HG02678 (cell line): ENCODE results near the gene RIPPLY2.
A peak's percentile ranks its signal among the peaks of the same experiment; 100 is the strongest.
"Not testable (repeated sequence)": the region's sequence is repeated elsewhere in the genome, so short reads cannot be mapped to it uniquely, and the experiment has no call there.

ENCODE experiments used
- ATAC-seq: cut with Tn5 transposase; IDR thresholded peaks from one replicate; pipeline ENCODE4 v1.9.1; 2021; ENCODE audit warnings: mild to moderate bottlenecking, moderate library complexity; ENCODE audit not compliant: unreplicated experiment

Gene RIPPLY2, protein sequence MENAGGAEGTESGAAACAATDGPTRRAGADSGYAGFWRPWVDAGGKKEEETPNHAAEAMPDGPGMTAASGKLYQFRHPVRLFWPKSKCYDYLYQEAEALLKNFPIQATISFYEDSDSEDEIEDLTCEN

DNA sequence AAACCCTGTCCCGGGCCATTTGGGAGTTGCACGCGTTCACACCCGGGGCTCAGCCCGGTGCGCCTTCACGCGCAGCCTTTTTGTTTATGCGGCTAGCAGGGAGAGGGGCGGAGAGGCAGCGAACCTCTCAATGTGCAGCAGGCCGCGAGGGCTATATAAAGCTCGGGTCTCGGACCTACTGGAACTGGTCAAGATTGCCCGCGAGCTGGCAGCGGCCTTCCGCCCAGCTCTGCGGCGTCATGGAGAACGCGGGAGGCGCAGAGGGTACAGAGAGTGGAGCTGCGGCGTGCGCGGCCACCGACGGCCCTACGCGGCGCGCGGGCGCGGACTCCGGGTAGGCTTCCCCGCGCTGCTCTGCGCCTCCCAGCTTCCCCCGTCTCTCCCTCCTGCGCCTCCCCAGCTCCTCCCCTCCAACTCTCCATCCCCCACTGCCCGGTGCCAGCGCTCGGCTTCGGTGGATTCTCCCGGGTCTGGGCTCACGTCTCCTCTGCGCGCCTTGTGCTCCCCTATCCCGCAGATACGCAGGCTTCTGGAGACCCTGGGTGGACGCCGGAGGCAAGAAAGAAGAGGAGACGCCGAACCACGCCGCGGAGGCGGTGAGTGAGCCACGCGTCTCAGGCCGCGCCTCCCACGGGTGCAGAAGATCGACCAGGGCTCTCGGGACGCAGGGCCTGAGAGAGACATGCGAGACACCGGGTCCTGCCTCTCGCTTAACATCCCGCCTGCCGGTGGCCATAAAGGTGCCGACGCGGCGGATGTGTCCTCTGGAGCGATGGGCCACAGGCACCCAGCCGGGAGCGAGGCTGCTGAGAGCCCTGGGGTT lies at the start of gene RIPPLY2:
Gene RIPPLY2, plus strand, starts transcription at position 183 of the 823 bp plus-strand sequence. Its CDS starts 57 bp downstream, at position 240.
- ATAC-seq: peak; percentile 53

DNA sequence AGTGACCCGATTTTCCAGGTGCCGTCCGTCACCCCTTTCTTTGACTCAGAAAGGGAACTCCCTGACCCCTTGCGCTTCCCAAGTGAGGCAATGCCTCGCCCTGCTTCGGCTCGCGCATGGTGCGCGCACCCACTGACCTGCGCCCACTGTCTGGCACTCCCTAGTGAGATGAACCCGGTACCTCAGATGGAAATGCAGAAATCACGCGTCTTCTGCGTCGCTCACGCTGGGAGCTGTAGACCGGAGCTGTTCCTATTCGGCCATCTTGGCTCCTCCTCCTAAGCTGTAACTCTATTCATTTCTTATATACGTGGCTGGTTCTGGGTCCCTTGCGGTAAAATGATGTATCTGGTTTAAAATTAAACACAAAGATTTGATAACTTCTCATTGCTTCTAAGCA lies 49.7 kb upstream of the RIPPLY2 start:
- ATAC-seq: not testable (repeated sequence)

DNA sequence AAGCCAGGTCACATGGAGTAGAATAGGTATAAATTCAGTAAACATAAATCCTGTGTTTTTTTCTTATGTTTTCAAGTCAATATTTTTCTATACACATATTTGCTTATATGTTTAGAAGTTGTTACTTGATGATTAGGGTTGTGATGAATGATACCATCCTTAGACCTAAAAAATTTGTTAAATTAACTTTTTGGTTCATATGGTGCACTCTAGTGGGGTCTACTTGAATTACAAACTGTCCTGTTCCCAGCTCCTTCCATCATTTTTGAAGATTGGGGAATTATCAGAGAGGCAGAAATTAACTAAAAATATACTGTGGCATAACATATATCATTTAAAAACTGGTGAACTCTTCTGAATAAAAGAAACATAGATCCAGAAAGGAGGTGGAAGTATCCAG lies 48.3 kb upstream of the RIPPLY2 start:
- no peak for ATAC-seq

DNA sequence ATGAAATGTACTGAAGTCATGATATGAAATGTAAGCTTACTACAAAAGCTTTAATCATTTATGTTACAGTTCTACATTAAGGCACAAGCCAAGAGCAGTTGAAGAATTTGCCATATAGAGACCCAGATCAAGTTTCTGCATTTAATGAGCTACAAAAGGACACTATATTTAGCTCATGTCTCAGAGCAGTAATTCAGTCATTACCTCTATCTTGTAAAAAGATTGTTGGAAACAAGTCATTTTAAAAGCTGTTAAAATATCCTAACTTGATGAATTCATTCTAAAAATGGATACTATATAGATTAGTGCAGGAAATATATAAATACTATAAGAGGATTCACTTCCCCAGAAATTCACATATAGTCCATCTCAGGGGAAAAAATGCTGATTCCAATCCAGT lies 45.2 kb upstream of the RIPPLY2 start:
- ATAC-seq: no peak

DNA sequence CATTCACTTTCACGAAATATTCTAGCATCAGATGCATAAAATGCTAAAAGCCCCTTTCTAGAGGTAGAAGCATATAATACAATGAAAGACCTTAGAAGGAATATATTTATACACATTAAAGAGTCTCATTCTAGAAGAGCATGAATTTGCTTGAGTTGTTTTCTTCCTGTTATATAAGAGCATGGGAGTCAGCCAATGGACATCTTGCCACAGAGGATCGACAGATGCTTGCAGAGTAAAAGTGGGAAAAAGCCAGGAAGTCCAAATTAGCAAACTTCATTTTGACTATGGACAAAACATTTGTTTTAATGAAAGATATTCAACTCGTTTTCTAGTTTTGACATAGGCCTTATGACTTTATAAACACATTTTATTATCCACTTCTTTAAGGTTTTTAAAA lies 44.2 kb upstream of the RIPPLY2 start:
- ATAC-seq: no peak

DNA sequence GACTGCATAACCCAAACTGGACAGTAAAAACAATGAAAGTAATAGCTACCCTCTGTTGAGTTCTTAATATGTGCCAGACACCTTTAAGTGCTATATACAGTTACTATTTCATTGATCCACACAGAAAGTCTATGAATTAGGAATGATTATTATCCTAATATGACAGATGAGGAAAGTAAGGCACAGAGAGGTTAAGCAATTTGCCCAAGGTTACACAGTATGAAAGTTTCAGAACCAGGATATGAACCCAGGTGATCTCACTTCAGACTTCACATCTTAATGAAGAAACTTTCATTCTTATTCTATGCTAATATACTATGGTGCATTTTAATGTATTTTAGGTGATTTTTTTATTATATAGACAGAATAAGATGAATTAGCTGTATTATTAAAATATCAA lies 40.6 kb upstream of the RIPPLY2 start:
- no peak for ATAC-seq

DNA sequence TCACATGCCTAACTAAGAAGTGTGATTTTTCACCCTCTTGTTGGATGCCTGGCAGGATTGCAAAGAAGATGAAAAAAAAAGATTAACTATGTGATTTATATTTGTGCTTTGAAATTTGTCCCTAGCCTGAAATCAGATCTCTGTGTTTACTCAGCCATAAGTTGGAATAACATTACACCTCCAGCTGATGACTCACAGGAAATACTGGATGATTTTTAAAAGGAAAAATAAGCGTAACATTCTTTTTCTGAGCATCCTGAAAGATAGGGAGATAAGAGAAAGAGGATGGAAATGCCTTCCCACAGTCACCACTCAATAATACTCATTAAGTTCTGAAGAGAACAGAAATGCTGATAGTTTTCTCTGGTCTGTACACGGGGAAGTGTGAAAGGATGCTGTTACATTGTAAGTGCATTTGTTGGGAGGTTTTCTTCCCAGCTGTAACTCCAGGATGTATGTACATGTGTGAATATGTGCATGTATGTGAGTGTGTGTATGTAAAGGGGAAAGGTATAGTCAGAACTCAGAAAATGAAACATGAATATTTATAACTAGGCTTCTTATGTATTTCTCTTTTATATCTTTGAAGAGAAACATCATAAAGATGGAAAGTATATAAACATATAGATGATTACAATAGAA lies 37.4 kb upstream of the RIPPLY2 start:
- ATAC-seq: no peak

DNA sequence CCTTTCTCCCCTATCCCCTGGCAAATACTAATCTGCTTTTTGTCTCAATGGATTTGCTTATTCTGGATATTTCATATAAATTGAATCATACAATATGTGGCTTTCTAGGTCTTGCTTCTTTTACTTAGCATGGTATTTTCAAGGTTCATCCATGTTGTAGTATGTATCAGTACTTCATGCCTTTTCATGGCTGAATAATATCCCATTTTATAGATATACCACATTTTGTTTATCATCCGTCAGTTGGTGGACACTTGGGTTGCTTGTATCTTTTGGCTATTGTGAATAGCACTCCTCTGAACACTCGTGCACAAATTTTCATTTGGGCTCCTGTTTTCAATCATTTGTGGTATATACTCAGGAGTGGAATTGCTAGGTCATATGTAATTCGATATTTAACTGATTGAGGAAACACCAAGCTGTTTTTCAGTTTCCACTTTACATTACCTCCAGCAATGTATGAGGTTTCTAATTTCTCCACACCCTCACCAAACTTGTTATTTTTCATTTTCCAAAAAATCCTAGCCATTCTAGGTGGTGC lies 30.5 kb upstream of the RIPPLY2 start:
- ATAC-seq: no peak

DNA sequence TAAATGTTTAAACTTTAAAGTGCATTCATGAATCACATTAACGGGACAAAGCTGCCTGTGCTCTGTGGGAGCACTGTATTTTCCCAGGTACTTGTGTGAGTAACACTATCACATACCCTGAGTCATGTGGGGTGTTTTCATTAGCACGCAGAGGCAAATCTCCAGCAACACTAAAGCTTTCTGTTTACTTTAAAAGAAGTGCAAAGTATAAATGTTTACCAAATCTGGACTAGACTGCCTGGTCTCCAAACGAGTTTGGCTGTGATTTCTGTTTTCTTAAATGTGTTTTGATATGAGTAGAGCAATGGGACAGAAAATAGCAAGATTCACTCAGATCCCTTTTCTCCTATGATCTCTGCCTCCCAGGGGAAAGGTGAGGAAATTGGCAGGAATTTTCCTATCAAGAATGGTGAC lies 28.8 kb upstream of the RIPPLY2 start:
- no peak for ATAC-seq

DNA sequence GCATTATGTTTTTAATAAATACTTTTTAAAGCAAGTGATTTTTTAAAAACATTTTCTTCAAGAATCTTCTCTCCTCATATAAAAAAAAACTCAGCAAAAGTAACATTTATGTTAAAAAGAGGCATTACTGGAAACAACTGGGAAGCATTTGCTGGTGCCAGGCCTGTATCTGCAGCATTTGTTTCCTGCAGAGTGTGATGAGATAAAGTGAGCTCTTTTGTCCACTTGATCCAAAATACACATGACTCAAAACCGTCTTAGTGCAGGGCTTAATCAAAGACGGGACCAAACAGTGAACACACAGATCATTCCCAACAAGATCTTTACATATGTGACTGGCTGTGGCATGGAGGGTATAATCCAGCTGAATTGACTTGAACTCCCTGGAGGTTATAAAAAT lies 28.3 kb upstream of the RIPPLY2 start:
- ATAC-seq: no peak

DNA sequence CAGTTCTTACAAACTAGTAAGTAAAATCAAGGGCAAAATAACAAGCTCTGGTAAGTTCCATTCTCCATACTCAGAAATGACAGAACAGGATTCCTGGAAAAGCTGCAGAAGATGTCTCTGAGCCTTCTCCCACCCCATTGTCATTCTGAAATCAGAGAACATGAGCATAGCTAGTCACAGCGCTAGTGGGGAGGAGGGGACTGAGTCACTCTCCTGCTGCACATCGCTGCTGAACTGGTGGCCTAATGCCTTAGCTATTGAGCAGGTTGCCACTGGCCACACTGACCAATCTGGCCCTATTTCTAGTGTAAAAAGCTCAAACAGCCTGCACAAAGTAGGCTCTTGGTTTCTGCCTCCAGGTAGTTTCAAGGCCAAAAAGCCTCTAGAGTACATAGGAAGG lies 26.1 kb upstream of the RIPPLY2 start:
- no peak for ATAC-seq

DNA sequence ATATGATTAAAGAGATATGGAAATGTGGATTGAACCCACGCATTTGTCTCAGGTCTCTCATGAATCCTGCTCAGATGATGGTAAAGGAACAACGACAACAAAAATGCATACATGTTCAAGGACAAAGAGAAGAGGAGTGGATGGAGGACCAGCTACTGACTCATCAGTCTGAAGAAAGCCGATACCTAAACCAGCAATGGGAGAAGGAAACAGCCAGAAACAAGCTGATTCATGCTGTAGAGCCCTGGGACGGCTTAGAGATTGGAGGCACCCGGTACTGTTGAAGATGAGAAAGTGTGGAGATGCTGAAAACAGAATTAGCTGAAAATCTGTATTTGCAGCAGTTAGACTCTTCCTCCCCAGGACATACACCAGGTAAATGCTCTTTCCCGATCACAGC lies 14.4 kb upstream of the RIPPLY2 start:
- ATAC-seq: no peak

DNA sequence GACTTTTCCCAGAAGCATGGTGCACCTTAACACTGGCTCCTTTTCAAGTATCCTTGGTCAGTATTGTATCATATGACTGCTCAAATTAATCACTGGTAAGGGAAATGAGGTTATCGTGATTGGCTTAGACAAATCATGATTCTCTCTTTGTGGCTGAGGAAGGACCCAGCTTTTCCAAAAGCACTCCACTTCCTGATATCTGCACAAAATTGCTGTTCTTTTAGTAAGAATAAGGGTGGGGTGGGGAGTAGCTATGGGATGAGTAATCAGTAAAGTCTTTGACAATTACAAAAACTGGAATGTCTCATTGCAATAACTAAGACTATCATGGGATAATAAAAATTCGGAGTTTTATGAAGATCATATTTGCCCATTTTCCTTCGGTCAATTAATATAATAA lies 9.0 kb upstream of the RIPPLY2 start:
- ATAC-seq: no peak

DNA sequence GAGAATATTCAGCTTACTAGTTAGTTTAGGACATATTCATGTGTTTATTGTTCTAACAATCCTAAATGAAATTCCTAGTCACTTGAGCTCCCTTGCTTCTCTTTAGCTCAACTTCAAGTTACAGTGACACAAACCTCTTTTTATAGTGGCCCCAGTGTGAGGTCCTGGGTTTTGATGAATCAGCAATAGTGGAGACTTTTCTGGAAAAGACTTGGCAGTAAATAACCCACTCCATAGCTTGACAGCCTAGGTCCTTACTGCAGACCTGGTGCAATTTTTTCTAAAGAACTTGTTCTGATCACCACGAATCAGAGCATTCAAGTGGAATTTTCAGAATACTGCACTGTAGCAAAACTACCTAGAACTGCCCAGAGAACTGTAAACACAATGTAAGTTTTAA lies 6.9 kb upstream of the RIPPLY2 start:
- no peak for ATAC-seq

DNA sequence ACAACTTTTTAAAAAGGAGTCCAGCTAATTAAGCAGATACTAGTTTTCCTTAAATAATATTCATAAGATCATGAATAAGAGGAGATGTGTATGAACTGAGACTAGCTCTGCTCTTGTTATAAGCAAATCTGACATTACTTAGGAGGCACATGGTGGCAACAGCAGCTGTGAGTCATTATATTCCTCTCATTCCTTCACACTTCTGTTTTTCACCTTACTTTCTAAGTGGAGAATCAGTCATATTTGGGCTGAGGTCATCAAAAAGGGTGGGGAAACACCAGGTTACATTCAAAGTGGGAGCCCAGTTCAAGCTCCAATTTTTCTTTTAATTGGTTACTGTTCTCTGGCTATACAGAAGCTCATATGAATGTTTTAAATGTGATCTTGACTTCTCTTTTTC lies 6.0 kb upstream of the RIPPLY2 start:
- peak; percentile 84 for ATAC-seq

DNA sequence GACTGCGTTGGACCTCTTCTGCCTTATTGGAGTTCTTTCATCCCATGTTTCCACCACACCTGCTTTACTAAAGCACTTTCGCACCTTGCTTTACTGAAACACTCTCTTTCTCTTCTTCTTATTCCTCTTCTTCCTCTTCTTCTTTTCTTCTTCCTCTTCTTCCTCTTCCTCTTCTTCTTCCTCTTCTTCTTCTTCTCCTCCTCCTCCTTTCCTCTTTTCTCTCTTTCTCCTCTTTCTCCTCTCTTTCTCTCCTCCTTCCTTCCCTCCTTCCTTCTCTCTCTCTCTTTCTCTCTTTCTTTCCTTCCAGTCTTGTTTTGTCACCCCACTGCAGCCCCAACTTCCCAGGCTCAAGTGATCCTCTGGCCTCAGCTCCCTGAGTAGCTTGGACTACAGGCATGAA lies 4.0 kb upstream of the RIPPLY2 start:
- ATAC-seq: no peak

DNA sequence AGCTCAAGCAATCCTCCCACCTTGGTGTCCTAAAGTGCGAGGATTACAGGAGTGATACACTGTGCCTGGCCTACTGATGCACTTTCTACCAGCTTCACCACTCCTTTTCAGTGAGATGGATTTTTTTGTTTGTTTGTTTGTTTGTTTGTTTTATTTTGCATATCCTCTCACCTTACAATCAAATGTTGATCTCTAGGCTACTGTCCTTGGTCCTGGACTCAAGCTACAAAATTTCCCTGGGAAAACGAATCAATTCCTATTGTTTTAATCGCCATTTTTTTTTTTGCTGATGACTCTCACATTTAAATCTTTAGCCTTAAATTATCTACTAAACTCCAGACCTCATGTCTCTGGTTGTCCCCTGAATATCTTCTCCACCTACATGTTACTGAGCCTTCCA lies 3.5 kb upstream of the RIPPLY2 start:
- no peak for ATAC-seq

DNA sequence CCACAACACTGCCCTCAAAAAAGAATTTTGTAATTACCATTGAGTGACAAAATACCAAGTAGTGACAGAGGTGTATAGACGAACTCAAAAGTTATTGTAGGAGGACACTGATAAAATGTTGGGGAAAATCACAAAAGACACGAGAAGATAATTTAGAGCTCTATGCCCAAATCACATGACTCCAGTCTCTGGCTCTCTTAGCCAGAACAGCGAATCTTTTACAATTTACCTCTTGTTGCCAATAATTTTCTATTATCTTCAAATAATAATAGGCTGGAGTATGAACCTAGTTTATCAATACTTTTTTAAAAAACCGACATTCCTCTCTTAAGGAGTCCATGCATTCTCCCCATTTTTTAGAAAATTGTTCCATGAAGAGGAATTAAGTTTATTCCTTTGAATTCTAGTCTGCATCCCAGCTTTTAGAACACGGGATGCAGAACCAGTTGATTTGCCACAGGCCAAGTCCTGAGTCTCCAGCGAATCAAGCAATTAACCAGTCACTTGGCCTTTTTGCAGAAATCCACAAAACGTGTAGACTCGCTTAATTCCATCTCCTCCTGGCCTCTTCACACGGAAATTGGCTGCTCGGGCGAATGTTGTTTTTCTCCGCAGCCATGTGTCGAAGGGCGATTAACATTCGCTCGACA lies 507 bp upstream of the RIPPLY2 start:
- ATAC-seq: no peak

DNA sequence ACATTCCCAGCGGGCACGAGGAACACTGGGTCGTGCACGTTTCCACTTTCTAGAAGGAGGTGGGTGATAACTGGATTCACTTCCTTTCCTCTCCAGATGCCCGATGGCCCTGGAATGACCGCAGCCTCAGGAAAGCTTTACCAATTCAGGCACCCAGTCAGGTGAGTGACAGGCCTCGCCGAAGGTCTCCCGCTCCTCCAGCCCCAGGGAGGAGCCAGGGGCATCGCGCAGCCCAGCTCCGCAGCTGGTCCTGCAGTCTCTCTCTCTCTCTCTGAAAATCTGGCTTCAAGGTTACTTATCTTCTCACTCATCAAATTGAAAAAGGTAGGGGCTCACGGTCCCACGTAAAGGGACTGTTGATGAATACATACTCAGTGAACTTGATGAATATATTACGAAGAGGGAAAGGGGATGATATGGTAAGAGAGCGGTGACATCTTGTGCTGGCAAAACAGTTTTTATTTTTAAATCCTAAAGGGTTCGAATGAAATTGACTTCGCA lies 891 bp downstream of the RIPPLY2 start:
- ATAC-seq: no peak

DNA sequence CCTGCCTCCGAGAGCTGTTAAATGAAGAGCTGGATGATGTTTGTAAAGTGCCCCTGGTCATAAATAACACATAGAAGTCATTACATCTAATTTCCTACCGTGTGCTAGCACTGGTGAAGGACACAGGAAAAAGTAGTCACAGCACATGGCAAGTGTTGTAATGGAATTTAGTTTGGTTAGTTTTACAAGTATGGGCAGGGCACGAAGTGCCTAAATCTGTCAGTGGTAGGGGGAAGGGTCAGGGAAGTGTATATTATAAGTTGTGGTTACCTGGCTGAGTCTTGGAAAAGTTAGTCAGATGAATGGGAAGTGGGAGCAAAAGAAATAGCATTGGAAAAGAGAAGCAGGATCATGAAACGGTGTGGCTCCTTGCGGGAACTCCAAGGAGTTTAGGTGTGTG lies 1.6 kb downstream of the RIPPLY2 start:
- ATAC-seq: no peak
